RWPE2 (cell line): ENCODE results near the gene WDR48.

Experiments used
- ATAC-seq: fragments of 200-7000 bp; cut with Tn5 transposase; 3 replicates; pipeline ENCODE4 v1.9.1; 2021; ENCODE audit warnings: low read depth
- DNase-seq: peaks from one replicate; pipeline ENCODE4 v3.0.0-alpha.2; 2020; ENCODE audit warnings: low spot score
- H3K27ac ChIP-seq: fragments of 450-650 bp; 2 replicates; pipeline ENCODE4 v1.5.1; 2017; ENCODE audit warnings: mild to moderate bottlenecking; ENCODE audit not compliant: poor library complexity, severe bottlenecking
- H3K27me3 ChIP-seq: fragments of 250-450 bp; sonication (Bioruptor Pico); 2 replicates; pipeline ENCODE4 v1.5.1; 2021; ENCODE audit warnings: mild to moderate bottlenecking, moderate library complexity; ENCODE audit not compliant: insufficient read depth, poor library complexity, severe bottlenecking
- H3K36me3 ChIP-seq: fragments of 250-450 bp; sonication (Bioruptor Pico); 2 replicates; pipeline ENCODE4 v1.5.1; 2020; ENCODE audit warnings: low read depth, mild to moderate bottlenecking, moderate library complexity
- H3K4me1 ChIP-seq: fragments of 250-450 bp; sonication (Bioruptor Pico); 2 replicates; pipeline ENCODE4 v1.5.1; 2021; ENCODE audit warnings: mild to moderate bottlenecking, moderate library complexity; ENCODE audit not compliant: insufficient read depth, poor library complexity, severe bottlenecking
- H3K4me3 ChIP-seq: fragments of 250-450 bp; sonication (Bioruptor Pico); 2 replicates; pipeline ENCODE4 v1.5.1; 2021; ENCODE audit warnings: mild to moderate bottlenecking, moderate library complexity; ENCODE audit not compliant: severe bottlenecking
- H3K9me3 ChIP-seq: fragments of 250-450 bp; sonication (Bioruptor Pico); 2 replicates; pipeline ENCODE4 v1.5.1; 2021; ENCODE audit warnings: mild to moderate bottlenecking, moderate library complexity; ENCODE audit not compliant: severe bottlenecking
- CTCF ChIP-seq: fragments of 450-650 bp; IDR thresholded peaks from one replicate; pipeline ENCODE4 v1.5.1; 2017; ENCODE audit warnings: mild to moderate bottlenecking, moderate library complexity; ENCODE audit not compliant: poor library complexity, severe bottlenecking

Gene WDR48

GRCh38 chr3:39038165-39038564 is 13.7 kb upstream of the WDR48 start:
- no peak overlapping the region for H3K4me3 ChIP-seq
- H3K27ac ChIP-seq = no peak overlapping the region
- H3K9me3 ChIP-seq = no peaks in the 10 kb centered on the region
- H3K27me3 ChIP-seq = no peaks in the 10 kb centered on the region
- no peak for TF ChIP-seq CTCF
- H3K36me3 ChIP-seq = no peaks in the 10 kb centered on the region
- peak; percentile 97 for ATAC-seq
- peaks cover 5% of the 10 kb centered on the region for H3K4me1 ChIP-seq
- no peak for DNase-seq

- DNase-seq (no peak), ATAC-seq (no peak)
- Histone ChIP-seq H3K36me3 (no peaks in the 10 kb centered on the region), H3K27me3 (no peaks in the 10 kb centered on the region), H3K4me1 (no peaks in the 10 kb centered on the region), H3K9me3 (no peaks in the 10 kb centered on the region), H3K27ac (no peak overlapping the region), H3K4me3 (no peak overlapping the region)
- no peak for TF ChIP-seq CTCF
Measured at GRCh38 chr3:39050029-39050428, 1.8 kb upstream of the WDR48 start.

- DNase-seq = no peak
- no peak for ATAC-seq
- no peaks in the 10 kb centered on the region for H3K4me1 ChIP-seq
- no peak overlapping the region for H3K27ac ChIP-seq
- H3K27me3 ChIP-seq = no peaks in the 10 kb centered on the region
- TF ChIP-seq CTCF = no peak
- no peaks in the 10 kb centered on the region for H3K9me3 ChIP-seq
- no peaks in the 10 kb centered on the region for H3K36me3 ChIP-seq
- peak overlapping the region; percentile 72 for H3K4me3 ChIP-seq
Measured at GRCh38 chr3:39052583-39052982, 767 bp downstream of the WDR48 start.

GRCh38 chr3:39053696-39054095 is 1.9 kb downstream of the WDR48 start:
- no peak for ATAC-seq

More at GRCh38 chr3:39053696-39054095, 1.9 kb downstream of the WDR48 start:
- Histone ChIP-seq H3K4me1 (no peaks in the 10 kb centered on the region), H3K27ac (no peak overlapping the region), H3K9me3 (no peaks in the 10 kb centered on the region), H3K4me3 (no peak overlapping the region), H3K36me3 (no peaks in the 10 kb centered on the region), H3K27me3 (no peaks in the 10 kb centered on the region)
- TF ChIP-seq CTCF = no peak
- no peak for DNase-seq
